ENCODE results near the gene FHIP2A.

FHIP2A gene

GRCh38 chr10:114802177-114802576 lies 19.4 kb upstream of the FHIP2A start:
- H3K4me3 ChIP-seq (ENCODE audit: low read depth, low read length): no peak overlapping the region
- DNase-seq (ENCODE audit: low read depth): no peak
- TF ChIP-seq CTCF (conservative IDR thresholded peaks at IDR 0.05; ENCODE audit: low read depth, low read length): no peak

GRCh38 chr10:114806562-114807391 lies 14.8 kb upstream of the FHIP2A start:
- no peak overlapping the region for H3K4me3 ChIP-seq (ENCODE audit: low read depth, low read length)
- TF ChIP-seq CTCF (conservative IDR thresholded peaks at IDR 0.05; ENCODE audit: low read depth, low read length): no peak
- peak; percentile 10 for DNase-seq (ENCODE audit: low read depth)

GRCh38 chr10:114808982-114809381 lies 12.6 kb upstream of the FHIP2A start:
- H3K4me3 ChIP-seq (ENCODE audit: low read depth, low read length): no peak overlapping the region
- DNase-seq (ENCODE audit: low read depth): no peak
- TF ChIP-seq CTCF (conservative IDR thresholded peaks at IDR 0.05; ENCODE audit: low read depth, low read length): no peak

GRCh38 chr10:114810926-114811325 lies 10.7 kb upstream of the FHIP2A start:
- H3K4me3 ChIP-seq (ENCODE audit: low read depth, low read length): no peak overlapping the region
- no peak for DNase-seq (ENCODE audit: low read depth)
- no peak for TF ChIP-seq CTCF (conservative IDR thresholded peaks at IDR 0.05; ENCODE audit: low read depth, low read length)

- no peak for TF ChIP-seq CTCF (conservative IDR thresholded peaks at IDR 0.05; ENCODE audit: low read depth, low read length)
- peak; percentile 20 for DNase-seq (ENCODE audit: low read depth)
- H3K4me3 ChIP-seq (ENCODE audit: low read depth, low read length): no peak overlapping the region
Measured at GRCh38 chr10:114811862-114812261, 9.7 kb upstream of the FHIP2A start.

- TF ChIP-seq CTCF (conservative IDR thresholded peaks at IDR 0.05; ENCODE audit: low read depth, low read length): no peak
- no peak for DNase-seq (ENCODE audit: low read depth)
- no peak overlapping the region for H3K4me3 ChIP-seq (ENCODE audit: low read depth, low read length)
Measured at GRCh38 chr10:114815791-114816190, 5.8 kb upstream of the FHIP2A start.

- no peak for TF ChIP-seq CTCF (conservative IDR thresholded peaks at IDR 0.05; ENCODE audit: low read depth, low read length)
Measured at GRCh38 chr10:114816308-114816707, 5.3 kb upstream of the FHIP2A start.

More at GRCh38 chr10:114816308-114816707, 5.3 kb upstream of the FHIP2A start:
- no peak for DNase-seq (ENCODE audit: low read depth)
- H3K4me3 ChIP-seq (ENCODE audit: low read depth, low read length): no peak overlapping the region
